ENCODE results near the gene EIF1B. TPM values are rescaled to one million over a fixed set of nuclear protein-coding genes. Genes with fewer than 3 reads are reported as not detected.

Gene EIF1B
- total and polyA plus RNA-seq, 4 donors = 43.4 to 84.6 (median 50.8) TPM

- 28 to 34% methylated on average over 6 of the region's 6 CpGs for WGBS, 2 donors
- peaks cover 4 to 20% (median 9%) of the 10 kb centered on the region in 4 donors for H3K36me3 ChIP-seq (ENCODE audit: control insufficient read depth in 4 of 4, insufficient read depth in 4 of 4, low read length in 4 of 4)
- H3K27ac ChIP-seq (ENCODE audit: low read depth in 1 of 2, low read length in 1 of 2) = no peak overlapping the region
- no peak overlapping the region for H3K9ac ChIP-seq (ENCODE audit: insufficient read depth in 1 of 2, low read length in 2 of 2)
- TF ChIP-seq, protein P1, sequence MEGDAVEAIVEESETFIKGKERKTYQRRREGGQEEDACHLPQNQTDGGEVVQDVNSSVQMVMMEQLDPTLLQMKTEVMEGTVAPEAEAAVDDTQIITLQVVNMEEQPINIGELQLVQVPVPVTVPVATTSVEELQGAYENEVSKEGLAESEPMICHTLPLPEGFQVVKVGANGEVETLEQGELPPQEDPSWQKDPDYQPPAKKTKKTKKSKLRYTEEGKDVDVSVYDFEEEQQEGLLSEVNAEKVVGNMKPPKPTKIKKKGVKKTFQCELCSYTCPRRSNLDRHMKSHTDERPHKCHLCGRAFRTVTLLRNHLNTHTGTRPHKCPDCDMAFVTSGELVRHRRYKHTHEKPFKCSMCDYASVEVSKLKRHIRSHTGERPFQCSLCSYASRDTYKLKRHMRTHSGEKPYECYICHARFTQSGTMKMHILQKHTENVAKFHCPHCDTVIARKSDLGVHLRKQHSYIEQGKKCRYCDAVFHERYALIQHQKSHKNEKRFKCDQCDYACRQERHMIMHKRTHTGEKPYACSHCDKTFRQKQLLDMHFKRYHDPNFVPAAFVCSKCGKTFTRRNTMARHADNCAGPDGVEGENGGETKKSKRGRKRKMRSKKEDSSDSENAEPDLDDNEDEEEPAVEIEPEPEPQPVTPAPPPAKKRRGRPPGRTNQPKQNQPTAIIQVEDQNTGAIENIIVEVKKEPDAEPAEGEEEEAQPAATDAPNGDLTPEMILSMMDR (IDR thresholded peaks at IDR 0.05; ENCODE audit: control extremely low read depth, extremely low read depth) = peak; percentile 72
- DNase-seq (peak in 2 of 3 donors; percentile 74 to 82), ATAC-seq (ENCODE audit: insufficient read depth, low FRiP score) (no peak)
- peaks cover 0 to 6% (median 0%) of the 10 kb centered on the region in 5 donors for H3K4me1 ChIP-seq (ENCODE audit: control insufficient read depth in 5 of 5, insufficient read depth in 5 of 5, low read length in 5 of 5)
- H3K27me3 ChIP-seq (ENCODE audit: control insufficient read depth in 3 of 3, insufficient read depth in 3 of 3, low read length in 2 of 3) = no peaks in the 10 kb centered on the region
- H3K9me3 ChIP-seq (ENCODE audit: control insufficient read depth in 4 of 4, insufficient read depth in 3 of 4, low read length in 3 of 4) = no peaks in the 10 kb centered on the region
- H3K4me3 ChIP-seq = no peak overlapping the region
These were observed 7.8 kb downstream of the EIF1B start for GRCh38 chr3:40317061-40317855.

DNA sequence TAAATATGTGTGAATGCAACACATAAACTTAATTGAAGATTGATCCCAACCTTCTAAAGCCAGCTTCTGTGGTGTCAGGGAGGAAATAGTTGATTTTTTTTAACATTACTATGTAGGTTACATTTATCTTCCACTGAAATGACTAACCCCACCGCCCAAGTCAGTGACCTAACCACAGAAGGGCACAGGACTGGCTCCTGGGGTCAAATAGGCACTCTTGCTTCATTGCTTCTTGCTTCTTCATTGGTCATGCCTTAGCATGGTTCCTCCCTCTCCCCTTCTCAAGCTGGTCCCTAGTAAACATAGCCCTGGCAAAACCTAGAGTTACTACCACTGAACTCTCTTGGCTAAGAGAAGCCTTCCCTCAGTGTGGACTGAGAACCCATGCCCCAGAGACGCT, 12.3 kb downstream of the EIF1B start:
- 77 to 87% methylated on average over 2 of the region's 2 CpGs for whole genome bisulfite sequencing, 2 donors

DNA sequence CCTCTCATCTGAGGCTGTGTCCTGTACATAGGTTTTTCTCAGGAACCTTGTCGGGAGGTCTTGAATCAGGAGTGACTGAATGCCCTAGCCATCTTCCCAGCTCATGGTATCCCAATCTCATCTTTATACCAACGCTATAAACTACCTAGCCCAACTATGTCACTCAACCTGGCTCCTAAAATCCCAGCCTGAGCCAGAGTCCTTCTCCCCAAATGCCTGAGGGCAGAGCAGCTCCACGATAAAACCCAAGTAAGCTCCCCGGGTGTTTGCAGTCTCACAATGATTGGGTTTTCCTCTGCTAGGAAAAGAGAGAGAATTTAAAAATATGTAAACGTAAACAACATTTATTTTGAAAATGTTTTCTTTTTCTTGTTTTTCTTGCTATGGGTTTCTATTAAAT, 14.4 kb downstream of the EIF1B start:
- no peak overlapping the region for H3K27ac ChIP-seq (ENCODE audit: low read depth in 1 of 2, low read length in 1 of 2)
- H3K9me3 ChIP-seq (ENCODE audit: control insufficient read depth in 4 of 4, insufficient read depth in 3 of 4, low read length in 3 of 4) = no peaks in the 10 kb centered on the region
- no peaks in the 10 kb centered on the region for H3K36me3 ChIP-seq (ENCODE audit: control insufficient read depth in 4 of 4, insufficient read depth in 4 of 4, low read length in 4 of 4)
- H3K4me1 ChIP-seq (ENCODE audit: control insufficient read depth in 5 of 5, insufficient read depth in 5 of 5, low read length in 5 of 5) = no peaks in the 10 kb centered on the region
- 76 to 90% methylated on average over 5 of the region's 5 CpGs for WGBS, 2 donors
- no peak overlapping the region for H3K9ac ChIP-seq (ENCODE audit: insufficient read depth in 1 of 2, low read length in 2 of 2)
- no peaks in the 10 kb centered on the region for H3K27me3 ChIP-seq (ENCODE audit: control insufficient read depth in 3 of 3, insufficient read depth in 3 of 3, low read length in 2 of 3)
- ATAC-seq (ENCODE audit: insufficient read depth, low FRiP score) (no peak), DNase-seq (no peak)
- no peak overlapping the region for H3K4me3 ChIP-seq
- TF ChIP-seq, protein P1 (IDR thresholded peaks at IDR 0.05; ENCODE audit: control extremely low read depth, extremely low read depth) = no peak

More for the DNA sequence above, 12.3 kb downstream of the EIF1B start:
- H3K27ac ChIP-seq (ENCODE audit: low read depth in 1 of 2, low read length in 1 of 2) = no peak overlapping the region
- no peaks in the 10 kb centered on the region for H3K4me1 ChIP-seq (ENCODE audit: control insufficient read depth in 5 of 5, insufficient read depth in 5 of 5, low read length in 5 of 5)
- H3K36me3 ChIP-seq (ENCODE audit: control insufficient read depth in 4 of 4, insufficient read depth in 4 of 4, low read length in 4 of 4) = no peaks in the 10 kb centered on the region
- H3K4me3 ChIP-seq = no peak overlapping the region
- TF ChIP-seq, protein P1 (IDR thresholded peaks at IDR 0.05; ENCODE audit: control extremely low read depth, extremely low read depth) = no peak
- H3K27me3 ChIP-seq (ENCODE audit: control insufficient read depth in 3 of 3, insufficient read depth in 3 of 3, low read length in 2 of 3) = no peaks in the 10 kb centered on the region
- DNase-seq = no peak
- H3K9me3 ChIP-seq (ENCODE audit: control insufficient read depth in 4 of 4, insufficient read depth in 3 of 4, low read length in 3 of 4) = no peaks in the 10 kb centered on the region
- ATAC-seq (ENCODE audit: insufficient read depth, low FRiP score) = no peak
- no peak overlapping the region for H3K9ac ChIP-seq (ENCODE audit: insufficient read depth in 1 of 2, low read length in 2 of 2)

Measured in lung (tissue), 12 donors.